Left lung (tissue), 10 donors: Measurements from ENCODE around the gene MATN1. TPM values are rescaled to one million over a fixed set of nuclear protein-coding genes. Genes with fewer than 3 reads are reported as not detected.
"Not testable (repeated sequence)": the region's sequence is repeated elsewhere in the genome, so short reads cannot be mapped to it uniquely, and the experiment has no call there.

Experiments
- ATAC-seq: fragments of 200-7000 bp; cut with Tn5 transposase; one replicate; pipeline ENCODE4 v1.9.1; 2020; ENCODE audit warnings: moderate library complexity
- DNase-seq, 4 donors: peaks; one replicate each; pipeline ENCODE4 v3.0.0-alpha.2; 2013 to 2020
- H3K27ac ChIP-seq, 2 donors: fragments of 200-600 bp; sonication (generic) in 1 of 2; one replicate each; pipeline versions ENCODE4 v1.5.0 to v1.8.0; 2020 to 2021
- H3K27me3 ChIP-seq, 2 donors: fragments of 200-600 bp; sonication (generic) in 1 of 2; one replicate each; pipeline versions ENCODE4 v1.5.0 to v1.8.0; 2020 to 2021
- H3K36me3 ChIP-seq, 2 donors: fragments of 200-600 bp; sonication (generic) in 1 of 2; one replicate each; pipeline versions ENCODE4 v1.5.0 to v1.8.0; 2020 to 2021
- H3K4me1 ChIP-seq, 2 donors: fragments of 200-600 bp; one replicate each; pipeline ENCODE4 v1.8.0; 2021
- H3K4me3 ChIP-seq, 2 donors: fragments of 200-600 bp; sonication (generic) in 1 of 2; one replicate each; pipeline versions ENCODE4 v1.5.0 to v1.8.0; 2020 to 2021; ENCODE audit warnings: mild to moderate bottlenecking in 1 of 2
- H3K9me3 ChIP-seq, 2 donors: fragments of 200-600 bp; sonication (generic) in 1 of 2; one replicate each; pipeline versions ENCODE4 v1.5.0 to v1.8.0; 2020 to 2021
- CTCF ChIP-seq, 2 donors: fragments of 200-600 bp; sonication (generic) in 1 of 2; IDR thresholded peaks; one replicate each; pipeline versions ENCODE4 v1.5.0 to v1.8.0; 2021; ENCODE audit warnings: antibody characterized with exemption in 2 of 2
- intact Hi-C, 2 donors: fragments of 100-400 bp; cut with DNase I; formaldehyde crosslinking; loops; one replicate each; pipeline versions ENCODE4 v1.11.2 to v1.14.2; 2022
- polyA plus RNA-seq, 6 donors: library from polyadenylated mRNA; unstranded; fragments of 120-200 nt; gene quantifications; one replicate each; pipeline ENCODE4 v1.2.1, GENCODE V29; 2013; ENCODE audit not compliant: insufficient read length in 6 of 6
- total RNA-seq, 2 donors: library from RNA; stranded (reverse); fragmentation: NEBNext Ultra II Directional; extraction: Animal tissue kit (Norgen Biotek cat#: 25700); gene quantifications; one replicate each; pipeline ENCODE4 v1.2.1, GENCODE V29; 2021
- donor health status: DM: no; HTN: yes; CAD: no.
- donor health status: DM: no; HTN: no; CAD: no.

The MATN1 gene
- total and polyA plus RNA-seq, 8 donors: 0.08 to 1.1 (median 0.43) TPM; not detected in 1

GRCh38 chr1:30691480-30691879 is 31.9 kb downstream of the MATN1 start:
- peaks cover 0 to 27% of the 10 kb centered on the region in 2 donors for H3K27me3 ChIP-seq
- H3K4me1 ChIP-seq: no peaks in the 10 kb centered on the region
- ATAC-seq: no peak
- H3K4me3 ChIP-seq: no peak overlapping the region
- H3K36me3 ChIP-seq: no peaks in the 10 kb centered on the region
- peak in 1 of 4 donors; percentile 10 for DNase-seq
- H3K9me3 ChIP-seq: no peaks in the 10 kb centered on the region
- no peak overlapping the region for H3K27ac ChIP-seq
- no peak for TF ChIP-seq CTCF (IDR thresholded peaks at IDR 0.05)
- intact Hi-C loops: no loop called here

- Histone ChIP-seq H3K4me3 (no peak overlapping the region), H3K9me3 (no peaks in the 10 kb centered on the region), H3K27ac (no peak overlapping the region), H3K27me3 (peaks cover 12 to 42% of the 10 kb centered on the region in 2 donors), H3K4me1 (no peaks in the 10 kb centered on the region), H3K36me3 (no peaks in the 10 kb centered on the region)
- peak in 1 of 4 donors; percentile 15 for DNase-seq
- no peak for TF ChIP-seq CTCF (IDR thresholded peaks at IDR 0.05)
- ATAC-seq: no peak
- intact Hi-C loops: no loop called here
These were observed 33.3 kb downstream of the MATN1 start for GRCh38 chr1:30689901-30690645.

- intact Hi-C loops: no loop called here
- ATAC-seq (no peak), DNase-seq (peak in 1 of 4 donors; percentile 8)
- no peaks in the 10 kb centered on the region for H3K9me3 ChIP-seq
- no peaks in the 10 kb centered on the region for H3K36me3 ChIP-seq
- no peak for TF ChIP-seq CTCF (IDR thresholded peaks at IDR 0.05)
- H3K27me3 ChIP-seq: peaks cover 20 to 51% of the 10 kb centered on the region in 2 donors
- no peaks in the 10 kb centered on the region for H3K4me1 ChIP-seq
- no peak overlapping the region for H3K27ac ChIP-seq
- no peak overlapping the region for H3K4me3 ChIP-seq
These were observed 34.2 kb downstream of the MATN1 start for GRCh38 chr1:30688920-30689794.

GRCh38 chr1:30688516-30688915 is 34.9 kb downstream of the MATN1 start:
- not testable (repeated sequence) for H3K9me3 ChIP-seq, ATAC-seq
- DNase-seq: peak in 1 of 4 donors; percentile 7

GRCh38 chr1:30687886-30688285 is 35.5 kb downstream of the MATN1 start:
- Histone ChIP-seq H3K36me3 (no peaks in the 10 kb centered on the region), H3K27me3 (peaks cover 28 to 63% of the 10 kb centered on the region in 2 donors), H3K27ac (no peak overlapping the region), H3K9me3 (no peaks in the 10 kb centered on the region), H3K4me3 (no peak overlapping the region), H3K4me1 (no peaks in the 10 kb centered on the region)
- DNase-seq (peak in 1 of 4 donors; percentile 19), ATAC-seq (no peak)
- no peak for TF ChIP-seq CTCF (IDR thresholded peaks at IDR 0.05)
- intact Hi-C loops: no loop called here

More at GRCh38 chr1:30688516-30688915, 34.9 kb downstream of the MATN1 start:
- H3K4me3 ChIP-seq, H3K4me1 ChIP-seq, H3K36me3 ChIP-seq, H3K27ac ChIP-seq, intact Hi-C loops: not testable (repeated sequence)
- peaks cover 27 to 57% of the 10 kb centered on the region in 2 donors for H3K27me3 ChIP-seq
